ENCODE data around the gene FTMT.

GRCh38 chr5:121867403-121867802 lies 15.7 kb downstream of the FTMT start:
- TF ChIP-seq POLR2A (IDR thresholded peaks at IDR 0.05; ENCODE audit: low read depth, low read length) = no peak
- no peak for TF ChIP-seq CTCF (IDR thresholded peaks at IDR 0.05; ENCODE audit: extremely low read depth in 1 of 2, insufficient read depth in 1 of 2, low read depth in 1 of 2, low read length in 2 of 2)
- TF ChIP-seq FOS (IDR thresholded peaks at IDR 0.05; ENCODE audit: borderline replicate concordance, insufficient read depth, low read length) = no peak
- no peak for TF ChIP-seq MAX (IDR thresholded peaks at IDR 0.05; ENCODE audit: insufficient read depth, insufficient read length)

Measured in endothelial cell of umbilical vein (primary cell).